ENCODE data around the gene AP4B1. TPM values are rescaled to one million over a fixed set of nuclear protein-coding genes. Genes with fewer than 3 reads are reported as not detected.

The AP4B1 gene
- total and polyA plus RNA-seq, 2 of the 13 experiments (the other 11 are each of a cell fraction or from before 2014, with no cell fraction given) = 8.5 to 12.0 TPM

- peak; percentile 91 for TF ChIP-seq HNF1B (CRISPR knock-in tag; IDR thresholded peaks at IDR 0.05)
- TF ChIP-seq GATAD2A (CRISPR knock-in tag; IDR thresholded peaks at IDR 0.05) = peak; percentile 52
- peak; percentile 76; the same call in 1 of the 2 replicates for TF ChIP-seq CBFB (CRISPR knock-in tag; IDR thresholded peaks at IDR 0.05)
- TF ChIP-seq ZNF251 (CRISPR knock-in tag; IDR thresholded peaks at IDR 0.05) = no peak
- TF ChIP-seq ZBTB42 (CRISPR knock-in tag; IDR thresholded peaks at IDR 0.05) = no peak
- 0 out of 2 replicates have a peak, but pooled peaks have one; percentile 50 for TF ChIP-seq ZNF567 (CRISPR knock-in tag; IDR thresholded peaks at IDR 0.05; ENCODE audit: borderline replicate concordance)
- TF ChIP-seq SATB2 (CRISPR knock-in tag; IDR thresholded peaks at IDR 0.05) = no peak
- TF ChIP-seq ZNF841 (CRISPR knock-in tag; IDR thresholded peaks at IDR 0.05; ENCODE audit: borderline replicate concordance) = no peak
- TF ChIP-seq MED1 (CRISPR knock-in tag; IDR thresholded peaks at IDR 0.05) = peak; percentile 76
- 0 out of 2 replicates have a peak, but pooled peaks have one; percentile 31 for TF ChIP-seq ZNF747 (CRISPR knock-in tag; IDR thresholded peaks at IDR 0.05; ENCODE audit: borderline replicate concordance)
- no peak for TF ChIP-seq ZNF619 (CRISPR knock-in tag; IDR thresholded peaks at IDR 0.05)
- peak; percentile 84 for TF ChIP-seq ZNF605 (CRISPR knock-in tag; IDR thresholded peaks at IDR 0.05)
- peak; percentile 92 for TF ChIP-seq ETV5 (CRISPR knock-in tag; IDR thresholded peaks at IDR 0.05; ENCODE audit: borderline replicate concordance)
- peak; percentile 88 for TF ChIP-seq PHF20 (CRISPR knock-in tag; IDR thresholded peaks at IDR 0.05)
- TF ChIP-seq ZMAT3 (CRISPR knock-in tag; conservative IDR thresholded peaks at IDR 0.05) = peak; percentile 90
- TF ChIP-seq, protein P1, sequence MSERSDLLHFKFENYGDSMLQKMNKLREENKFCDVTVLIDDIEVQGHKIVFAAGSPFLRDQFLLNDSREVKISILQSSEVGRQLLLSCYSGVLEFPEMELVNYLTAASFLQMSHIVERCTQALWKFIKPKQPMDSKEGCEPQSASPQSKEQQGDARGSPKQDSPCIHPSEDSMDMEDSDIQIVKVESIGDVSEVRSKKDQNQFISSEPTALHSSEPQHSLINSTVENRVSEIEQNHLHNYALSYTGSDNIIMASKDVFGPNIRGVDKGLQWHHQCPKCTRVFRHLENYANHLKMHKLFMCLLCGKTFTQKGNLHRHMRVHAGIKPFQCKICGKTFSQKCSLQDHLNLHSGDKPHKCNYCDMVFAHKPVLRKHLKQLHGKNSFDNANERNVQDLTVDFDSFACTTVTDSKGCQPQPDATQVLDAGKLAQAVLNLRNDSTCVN (CRISPR knock-in tag; IDR thresholded peaks at IDR 0.05; ENCODE audit: borderline replicate concordance) = no peak
- TF ChIP-seq BRD4 (CRISPR knock-in tag; IDR thresholded peaks at IDR 0.05) = peak; percentile 81
- peak; percentile 54; the same call in 1 of the 2 replicates for TF ChIP-seq DMAP1 (CRISPR knock-in tag; IDR thresholded peaks at IDR 0.05)
- peak; percentile 71 for TF ChIP-seq ZNF143 (CRISPR knock-in tag; IDR thresholded peaks at IDR 0.05)
- TF ChIP-seq ZBTB20 (CRISPR knock-in tag; IDR thresholded peaks at IDR 0.05; ENCODE audit: borderline replicate concordance, low read depth) = no peak; the same call in 1 of the 2 replicates
- no peak for TF ChIP-seq ZNF275 (CRISPR knock-in tag; IDR thresholded peaks at IDR 0.05; ENCODE audit: borderline replicate concordance)
- TF ChIP-seq, protein P2, sequence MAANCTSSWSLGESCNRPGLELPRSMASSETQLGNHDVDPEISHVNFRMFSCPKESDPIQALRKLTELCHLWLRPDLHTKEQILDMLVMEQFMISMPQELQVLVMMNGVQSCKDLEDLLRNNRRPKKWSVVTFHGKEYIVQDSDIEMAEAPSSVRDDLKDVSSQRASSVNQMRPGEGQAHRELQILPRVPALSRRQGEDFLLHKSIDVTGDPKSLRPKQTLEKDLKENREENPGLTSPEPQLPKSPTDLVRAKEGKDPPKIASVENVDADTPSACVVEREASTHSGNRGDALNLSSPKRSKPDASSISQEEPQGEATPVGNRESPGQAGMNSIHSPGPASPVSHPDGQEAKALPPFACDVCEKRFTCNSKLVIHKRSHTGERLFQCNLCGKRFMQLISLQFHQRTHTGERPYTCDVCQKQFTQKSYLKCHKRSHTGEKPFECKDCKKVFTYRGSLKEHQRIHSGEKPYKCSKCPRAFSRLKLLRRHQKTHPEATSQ (CRISPR knock-in tag; IDR thresholded peaks at IDR 0.05; ENCODE audit: borderline replicate concordance) = peak; percentile 62; the same call in 1 of the 2 replicates
- TF ChIP-seq ZNF34 (CRISPR knock-in tag; IDR thresholded peaks at IDR 0.05; ENCODE audit: borderline replicate concordance) = peak; percentile 80
- TF ChIP-seq ZNF230 (CRISPR knock-in tag; IDR thresholded peaks at IDR 0.05) = no peak; the same call in none of the 2 replicates
- TF ChIP-seq ZC3H4 (CRISPR knock-in tag; IDR thresholded peaks at IDR 0.05; ENCODE audit: borderline replicate concordance) = peak; percentile 64; the same call in 1 of the 2 replicates
- 0 out of 2 replicates have a peak, but pooled peaks have one; percentile 39 for TF ChIP-seq ZSCAN12 (CRISPR knock-in tag; IDR thresholded peaks at IDR 0.05)
Observed at GRCh38 chr1:113928941-113929749, 24.5 kb upstream of the AP4B1 start, which contains the start of gene HIPK1 (continued).

Data from HepG2 (cell line).